HG03280 (cell line): ENCODE measurements around the gene B4GALNT3.
"Not testable (repeated sequence)": the region's sequence is repeated elsewhere in the genome, so short reads cannot be mapped to it uniquely, and the experiment has no call there.

Experiments
- ATAC-seq: cut with Tn5 transposase; IDR thresholded peaks from one replicate; pipeline ENCODE4 v1.9.1; 2021; ENCODE audit warnings: mild to moderate bottlenecking, moderate library complexity; ENCODE audit not compliant: unreplicated experiment

Gene B4GALNT3

GRCh38 chr12:573232-573631 is 113.5 kb downstream of the B4GALNT3 start:
- ATAC-seq, result no peak

GRCh38 chr12:574475-575128 is 114.9 kb downstream of the B4GALNT3 start:
- no peak for ATAC-seq

GRCh38 chr12:575129-575502 is 115.4 kb downstream of the B4GALNT3 start:
- ATAC-seq, result no peak

- peak; percentile 77 for ATAC-seq
Observed at GRCh38 chr12:575948-576614, 116.3 kb downstream of the B4GALNT3 start.

- ATAC-seq, result no peak
Observed at GRCh38 chr12:576615-577110, 116.9 kb downstream of the B4GALNT3 start.

GRCh38 chr12:577994-578747 is 118.4 kb downstream of the B4GALNT3 start:
- ATAC-seq, result not testable (repeated sequence)

- ATAC-seq, result no peak
Observed at GRCh38 chr12:578748-579419, 119.1 kb downstream of the B4GALNT3 start.

GRCh38 chr12:579420-580110 is 119.8 kb downstream of the B4GALNT3 start:
- ATAC-seq, result no peak

- no peak for ATAC-seq
Observed at GRCh38 chr12:580813-581212, 121.1 kb downstream of the B4GALNT3 start.

GRCh38 chr12:581321-581720 is 121.6 kb downstream of the B4GALNT3 start:
- ATAC-seq, result no peak

- no peak for ATAC-seq
Observed at GRCh38 chr12:581746-582145, 122.0 kb downstream of the B4GALNT3 start.

- ATAC-seq, result no peak
Observed at GRCh38 chr12:583251-583869, 123.6 kb downstream of the B4GALNT3 start.

- no peak for ATAC-seq
Observed at GRCh38 chr12:585062-586061, 125.6 kb downstream of the B4GALNT3 start.

- no peak for ATAC-seq
Observed at GRCh38 chr12:586318-587071, 126.8 kb downstream of the B4GALNT3 start.

- ATAC-seq, result no peak
Observed at GRCh38 chr12:587132-588023, 127.6 kb downstream of the B4GALNT3 start.

GRCh38 chr12:588024-588322 is 128.2 kb downstream of the B4GALNT3 start:
- no peak for ATAC-seq

- no peak for ATAC-seq
Observed at GRCh38 chr12:588646-589045, 128.9 kb downstream of the B4GALNT3 start.
